Suprapubic skin (tissue), 4 donors: ENCODE measurements around the gene STAT3. TPM values are rescaled to one million over a fixed set of nuclear protein-coding genes. Genes with fewer than 3 reads are reported as not detected.

Experiments used
- DNase-seq, 2 donors: peaks; one replicate each; pipeline ENCODE4 v3.0.0-alpha.2; 2019; ENCODE audit warnings: low spot score in 2 of 2
- H3K27ac ChIP-seq: fragments of 200-600 bp; sonication (generic); one replicate; pipeline ENCODE4 v1.5.1; 2019
- H3K27me3 ChIP-seq: fragments of 200-600 bp; sonication (generic); one replicate; pipeline ENCODE4 v1.5.1; 2019
- H3K36me3 ChIP-seq: fragments of 200-600 bp; sonication (generic); one replicate; pipeline ENCODE4 v1.5.1; 2019
- H3K4me1 ChIP-seq: fragments of 200-600 bp; sonication (generic); one replicate; pipeline ENCODE4 v1.5.1; 2019
- H3K4me3 ChIP-seq: fragments of 200-600 bp; sonication (generic); one replicate; pipeline ENCODE4 v1.5.1; 2019; ENCODE audit warnings: mild to moderate bottlenecking
- H3K9me3 ChIP-seq: fragments of 200-600 bp; sonication (generic); one replicate; pipeline ENCODE4 v1.5.1; 2019
- EP300 ChIP-seq: sonication (generic); formaldehyde crosslinking; IDR thresholded peaks from one replicate; pipeline ENCODE4 v1.6.1; 2017; ENCODE audit warnings: antibody characterized with exemption
- POLR2A ChIP-seq, 2 donors: fragments of 450-650 bp; IDR thresholded peaks; one replicate each; pipeline ENCODE4 v1.6.1; 2017; ENCODE audit warnings: antibody characterized with exemption in 2 of 2, mild to moderate bottlenecking in 2 of 2, moderate library complexity in 2 of 2
- POLR2AphosphoS5 ChIP-seq, 3 donors: sonication (generic); formaldehyde crosslinking; IDR thresholded peaks; one replicate each; pipeline ENCODE4 v1.6.1; 2017; ENCODE audit warnings: antibody characterized with exemption in 3 of 3
- WGBS: methylation state at CpG from one replicate; pipeline ENCODE4 v1.1.5; 2018; 5-methylcytosine and 5-hydroxymethylcytosine counted together
- total RNA-seq, 4 donors: library from RNA; depleted of rRNA; stranded (reverse); fragments of >200 nt; gene quantifications; one replicate each; pipeline ENCODE4 v1.1.0, GENCODE V29; 2016
- TF ChIP-seq, protein P1 (sequence below), 2 donors: fragments of 200-600 bp in 1 of 2; fragments of 450-650 bp in 1 of 2; sonication (generic) in 1 of 2; IDR thresholded peaks; one replicate each; pipeline ENCODE4 v1.5.1; 2016 to 2019; ENCODE audit warnings: antibody characterized with exemption in 2 of 2, mild to moderate bottlenecking in 1 of 2, moderate library complexity in 1 of 2

Gene STAT3
- total RNA-seq, 4 donors from 2014 or later: 144 to 174 (median 152) TPM

DNA sequence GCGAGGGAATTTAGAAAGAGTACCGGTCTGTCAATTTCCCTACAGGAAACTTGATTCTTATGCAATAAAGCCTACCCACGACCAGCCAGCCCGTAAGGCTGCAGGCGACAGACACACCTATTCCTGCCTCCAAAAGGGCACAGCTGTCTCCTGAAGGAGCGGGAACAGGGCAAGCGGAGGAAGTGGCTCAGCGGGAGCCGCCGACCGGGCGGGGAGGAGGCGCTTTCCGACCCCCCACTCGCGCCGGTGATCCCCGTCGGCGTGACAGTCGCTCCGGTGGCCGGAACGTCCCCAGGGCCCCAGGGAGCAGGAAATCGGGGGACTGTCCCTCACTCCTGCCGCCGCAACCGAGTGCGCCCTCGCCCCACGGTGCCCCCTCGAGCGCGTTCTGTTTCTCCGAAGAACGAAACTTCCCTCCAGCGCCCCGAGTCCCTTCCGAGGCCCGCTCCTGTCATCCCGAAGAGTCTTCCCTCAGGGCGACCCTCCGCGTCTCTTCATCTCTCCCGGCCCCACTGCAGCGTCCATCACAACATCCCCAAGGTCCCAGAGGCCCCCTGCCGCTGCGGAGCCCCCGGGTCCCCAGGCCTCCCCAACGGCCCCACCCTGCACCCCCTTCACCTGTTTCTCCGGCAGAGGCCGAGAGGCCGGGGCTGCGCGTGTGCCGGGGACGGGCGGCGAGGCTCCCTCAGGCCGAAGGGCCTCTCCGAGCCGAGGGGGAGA, 421 bp downstream of the STAT3 start:
- TF ChIP-seq POLR2AphosphoS5 (IDR thresholded peaks at IDR 0.05): peak in 2 of 3 donors; percentile 15 to 32
- TF ChIP-seq EP300: no peak
- TF ChIP-seq POLR2A (IDR thresholded peaks at IDR 0.05): peak in 1 of 2 donors; percentile 15
- TF ChIP-seq, protein P1, sequence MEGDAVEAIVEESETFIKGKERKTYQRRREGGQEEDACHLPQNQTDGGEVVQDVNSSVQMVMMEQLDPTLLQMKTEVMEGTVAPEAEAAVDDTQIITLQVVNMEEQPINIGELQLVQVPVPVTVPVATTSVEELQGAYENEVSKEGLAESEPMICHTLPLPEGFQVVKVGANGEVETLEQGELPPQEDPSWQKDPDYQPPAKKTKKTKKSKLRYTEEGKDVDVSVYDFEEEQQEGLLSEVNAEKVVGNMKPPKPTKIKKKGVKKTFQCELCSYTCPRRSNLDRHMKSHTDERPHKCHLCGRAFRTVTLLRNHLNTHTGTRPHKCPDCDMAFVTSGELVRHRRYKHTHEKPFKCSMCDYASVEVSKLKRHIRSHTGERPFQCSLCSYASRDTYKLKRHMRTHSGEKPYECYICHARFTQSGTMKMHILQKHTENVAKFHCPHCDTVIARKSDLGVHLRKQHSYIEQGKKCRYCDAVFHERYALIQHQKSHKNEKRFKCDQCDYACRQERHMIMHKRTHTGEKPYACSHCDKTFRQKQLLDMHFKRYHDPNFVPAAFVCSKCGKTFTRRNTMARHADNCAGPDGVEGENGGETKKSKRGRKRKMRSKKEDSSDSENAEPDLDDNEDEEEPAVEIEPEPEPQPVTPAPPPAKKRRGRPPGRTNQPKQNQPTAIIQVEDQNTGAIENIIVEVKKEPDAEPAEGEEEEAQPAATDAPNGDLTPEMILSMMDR (IDR thresholded peaks at IDR 0.05): no peak
- H3K27ac ChIP-seq: peak overlapping the region; percentile 98
- no peaks in the 10 kb centered on the region for H3K36me3 ChIP-seq
- H3K4me3 ChIP-seq: peak overlapping the region; percentile 77
- H3K4me1 ChIP-seq: peaks cover 38% of the 10 kb centered on the region
- no peaks in the 10 kb centered on the region for H3K9me3 ChIP-seq
- peak; percentile 82 to 83 for DNase-seq
- H3K27me3 ChIP-seq: no peaks in the 10 kb centered on the region
- 0% methylated on average over 33 of the region's 62 CpGs for WGBS

DNA sequence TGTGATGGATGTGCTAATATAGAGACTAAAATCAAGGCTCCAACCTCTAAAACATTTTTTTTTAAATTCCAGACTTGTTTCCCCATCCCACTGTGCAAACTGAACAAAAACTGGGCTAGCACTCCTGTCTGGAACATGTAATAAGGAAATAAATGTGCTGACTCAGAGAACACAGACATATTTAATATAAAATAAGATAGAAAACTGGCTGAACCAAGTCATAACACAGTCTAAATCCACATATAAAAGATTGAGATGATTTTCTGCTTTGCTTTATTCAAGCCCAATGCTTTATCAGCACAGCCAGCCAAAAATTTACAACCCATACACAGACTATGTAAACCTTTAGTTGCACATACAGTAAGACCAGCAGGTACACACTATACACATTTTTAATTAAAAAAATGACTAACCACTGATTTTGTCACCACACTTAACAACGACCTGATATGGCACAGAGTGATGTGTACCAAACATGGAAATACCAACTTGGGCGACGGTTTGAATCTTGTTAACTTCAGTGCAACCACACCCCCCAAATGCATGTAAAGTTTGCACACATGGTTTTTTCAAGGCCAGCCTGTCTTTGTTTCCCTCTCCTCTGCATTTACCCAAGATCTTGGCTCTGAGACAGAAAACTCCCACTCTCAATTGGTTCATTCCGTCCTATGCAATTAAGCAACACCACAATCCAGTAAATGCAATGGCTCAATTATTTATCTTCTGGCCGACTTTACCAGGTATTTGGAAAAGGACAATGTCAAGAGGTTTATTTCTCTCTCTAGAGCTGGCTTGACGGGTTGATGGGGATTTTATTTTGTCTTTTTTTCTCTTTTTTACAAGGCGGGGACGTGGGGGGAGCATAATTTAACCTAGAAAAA, 1.2 kb downstream of the STAT3 start:
- H3K4me1 ChIP-seq: peaks cover 38% of the 10 kb centered on the region
- no peaks in the 10 kb centered on the region for H3K36me3 ChIP-seq
- WGBS: 0% methylated on average over 8 of the region's 8 CpGs
- peak overlapping the region; percentile 77 for H3K4me3 ChIP-seq
- no peaks in the 10 kb centered on the region for H3K9me3 ChIP-seq
- H3K27me3 ChIP-seq: no peaks in the 10 kb centered on the region
- H3K27ac ChIP-seq: peak overlapping the region; percentile 98
- TF ChIP-seq POLR2A (IDR thresholded peaks at IDR 0.05): no peak
- TF ChIP-seq, protein P1 (IDR thresholded peaks at IDR 0.05): no peak
- TF ChIP-seq POLR2AphosphoS5 (IDR thresholded peaks at IDR 0.05): peak in 1 of 3 donors; percentile 6
- peak; percentile 28 to 35 for DNase-seq

DNA sequence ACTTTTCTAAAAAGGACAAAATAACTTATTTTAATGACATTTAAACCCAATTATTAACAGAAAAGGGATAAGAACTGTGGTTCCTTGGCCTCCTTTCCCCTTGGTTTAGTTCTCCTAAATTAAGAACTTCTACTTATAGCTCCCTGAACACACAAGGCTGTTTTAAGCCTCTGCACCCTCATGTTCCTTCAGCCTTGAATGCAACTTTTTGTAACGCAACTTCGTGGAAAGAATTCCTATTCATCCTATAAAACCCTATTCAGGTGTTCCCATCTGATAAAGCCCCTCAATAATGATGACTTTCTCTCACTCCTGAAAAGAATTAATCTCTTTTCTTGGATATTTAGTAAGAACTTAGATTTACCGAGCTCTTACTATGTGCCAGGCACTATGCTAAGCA, 6.3 kb downstream of the STAT3 start:
- Histone ChIP-seq H3K4me1 (peaks cover 49% of the 10 kb centered on the region), H3K36me3 (no peaks in the 10 kb centered on the region), H3K4me3 (no peak overlapping the region), H3K27me3 (no peaks in the 10 kb centered on the region), H3K27ac (no peak overlapping the region), H3K9me3 (no peaks in the 10 kb centered on the region)
- 75% methylated on average over 3 of the region's 3 CpGs for WGBS
- TF ChIP-seq POLR2A (IDR thresholded peaks at IDR 0.05) (no peak), POLR2AphosphoS5 (IDR thresholded peaks at IDR 0.05) (no peak), EP300 (no peak)
- TF ChIP-seq, protein P1 (IDR thresholded peaks at IDR 0.05): no peak
- no peak for DNase-seq

DNA sequence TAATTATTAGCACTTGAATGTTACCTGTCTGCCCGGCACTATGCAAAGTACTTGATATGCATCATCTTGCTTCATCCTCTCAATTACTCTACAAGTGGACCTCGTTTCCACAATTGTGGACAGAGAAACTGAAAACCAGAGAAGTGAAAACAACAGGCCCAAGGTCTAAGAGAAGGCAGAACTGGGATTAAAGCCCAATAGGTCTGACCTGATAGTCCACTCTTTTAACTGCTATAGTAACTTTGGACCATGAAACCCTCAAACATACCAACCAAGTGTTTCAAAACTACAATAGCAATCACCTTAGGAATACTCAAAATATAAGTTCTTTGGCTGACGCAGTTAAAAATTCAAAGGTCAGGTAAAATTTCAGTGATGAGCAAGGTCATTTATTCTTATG, 7.3 kb downstream of the STAT3 start:
- Histone ChIP-seq H3K4me1 (peaks cover 43% of the 10 kb centered on the region), H3K27ac (no peak overlapping the region)
- no peak for DNase-seq

More for the DNA sequence above, 7.3 kb downstream of the STAT3 start:
- no peaks in the 10 kb centered on the region for H3K36me3 ChIP-seq
- no peaks in the 10 kb centered on the region for H3K9me3 ChIP-seq
- no peak overlapping the region for H3K4me3 ChIP-seq
- no peaks in the 10 kb centered on the region for H3K27me3 ChIP-seq
- 81% methylated on average over 3 of the region's 3 CpGs for WGBS
- no peak for TF ChIP-seq EP300
- no peak for TF ChIP-seq POLR2A (IDR thresholded peaks at IDR 0.05)
- TF ChIP-seq POLR2AphosphoS5 (IDR thresholded peaks at IDR 0.05): no peak
- TF ChIP-seq, protein P1 (IDR thresholded peaks at IDR 0.05): no peak
